ENCODE data around the gene ENO1.

- TF ChIP-seq TCF4 (CRISPR knock-in tag; IDR thresholded peaks at IDR 0.05; ENCODE audit: borderline replicate concordance) (no peak), ZFP3 (CRISPR knock-in tag; IDR thresholded peaks at IDR 0.05) (no peak), OSR1 (CRISPR knock-in tag; IDR thresholded peaks at IDR 0.05) (no peak), CREB5 (CRISPR knock-in tag; IDR thresholded peaks at IDR 0.05; ENCODE audit: low read depth) (no peak)
These were observed 63.6 kb downstream of the ENO1 start for GRCh38 chr1:8814865-8815264.

Data from SK-N-SH treated with all-trans-retinoic acid at 6 μM for 48 hours (cell line).